ENCODE results near the gene LAMC2.

GRCh38 chr1:183251959-183252450 lies 65.9 kb downstream of the LAMC2 start:
- TF ChIP-seq POLR2A (IDR thresholded peaks at IDR 0.05) = no peak
- no peak for TF ChIP-seq CTCF (IDR thresholded peaks at IDR 0.05)

Measured in esophagus squamous epithelium (tissue), 4 donors.